Lower leg skin (tissue), 4 donors: ENCODE measurements around the gene KRTAP10-4. TPM values are rescaled to one million over a fixed set of nuclear protein-coding genes. Genes with fewer than 3 reads are reported as not detected.

Source experiments
- DNase-seq, 2 donors: peaks; one replicate each; pipeline ENCODE4 v3.0.0-alpha.2; 2019; ENCODE audit warnings: low spot score in 2 of 2
- H3K4me3 ChIP-seq: fragments of 200-600 bp; sonication (generic); 2 replicates; pipeline ENCODE4 v1.5.1; 2017; ENCODE audit warnings: mild to moderate bottlenecking, low read depth; ENCODE audit not compliant: poor library complexity, severe bottlenecking
- POLR2A ChIP-seq, 2 donors: fragments of 450-650 bp; IDR thresholded peaks; one replicate each; pipeline ENCODE4 v1.6.1; 2016 to 2017; ENCODE audit warnings: antibody characterized with exemption in 2 of 2, mild to moderate bottlenecking in 1 of 2, moderate library complexity in 1 of 2
- WGBS, 2 donors: methylation state at CpG; one replicate each; pipeline ENCODE4 v1.1.5; 2018; 5-methylcytosine and 5-hydroxymethylcytosine counted together
- intact Hi-C: fragments of 100-400 bp; cut with DNase I; formaldehyde crosslinking; loops from one replicate; pipeline ENCODE4 v1.15.0; 2023; ENCODE audit warnings: low total_unique reads
- total RNA-seq, 4 donors: library from RNA; depleted of rRNA; stranded (reverse); fragments of >200 nt; gene quantifications; one replicate each; pipeline ENCODE4 v1.1.0, GENCODE V29; 2016
- TF ChIP-seq, protein P1 (sequence below), 3 donors: fragments of 450-650 bp; IDR thresholded peaks; one replicate each; pipeline ENCODE4 v1.5.1; 2016; ENCODE audit warnings: antibody characterized with exemption in 3 of 3, mild to moderate bottlenecking in 3 of 3, moderate library complexity in 2 of 3

Gene KRTAP10-4
- total RNA-seq, 4 donors from 2014 or later, result 6.3 TPM; not detected in 3

DNA sequence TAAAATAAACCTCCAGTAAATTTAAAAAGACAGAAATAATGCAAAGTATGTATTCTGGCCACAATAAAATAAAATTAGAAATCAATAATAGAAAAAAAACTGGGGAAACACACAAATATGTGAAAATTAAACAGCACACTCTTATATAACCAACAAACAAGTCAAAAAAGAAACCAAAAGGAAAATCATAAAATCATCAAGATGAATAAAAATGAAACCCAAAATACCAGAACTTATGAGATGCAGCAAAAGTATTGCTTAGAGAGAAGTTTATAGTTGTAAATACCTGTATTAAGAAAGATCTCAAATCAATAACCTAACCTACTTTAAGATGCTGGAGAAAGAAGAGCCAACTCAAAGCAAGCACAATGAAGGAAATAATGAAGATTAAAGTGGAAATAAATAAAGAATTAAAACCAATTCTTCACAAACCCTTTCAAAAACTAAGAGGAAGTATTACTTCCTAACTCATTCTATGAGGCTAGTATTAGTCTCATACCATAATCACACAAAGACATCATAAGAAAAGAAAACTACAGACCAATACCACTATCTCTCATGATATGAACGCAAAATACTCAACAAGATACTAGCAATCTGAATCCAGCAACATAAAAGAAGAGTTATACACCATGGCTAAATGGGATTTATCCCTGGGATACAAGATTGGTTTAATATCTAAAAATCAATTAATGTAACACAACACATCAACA lies 8.5 kb upstream of the KRTAP10-4 start:
- H3K4me3 ChIP-seq, result no peak overlapping the region
- intact Hi-C loops, result no loop called here
- 79 to 80% methylated on average over 1 of the region's 1 CpG for WGBS, 2 donors

DNA sequence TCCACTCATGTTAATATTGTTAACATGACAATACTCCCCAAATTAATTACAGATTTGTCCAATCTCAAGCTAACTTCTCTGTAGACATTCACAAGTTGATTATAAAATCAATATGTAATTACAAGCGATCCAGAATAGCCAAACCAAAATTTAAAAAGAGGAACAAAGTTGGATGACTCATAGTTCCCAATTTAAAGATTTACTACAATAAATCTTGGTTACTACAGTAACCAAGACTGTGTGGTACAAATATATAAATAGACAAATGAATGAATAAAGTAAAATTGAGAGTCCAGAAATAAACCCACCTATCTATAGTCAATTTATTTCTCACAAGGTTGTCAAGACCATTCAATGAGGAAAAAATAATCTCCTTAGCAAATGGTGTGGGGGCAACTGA lies 7.1 kb upstream of the KRTAP10-4 start:
- WGBS, 2 donors, result 38 to 50% methylated on average over 1 of the region's 1 CpG
- DNase-seq, result no peak
- intact Hi-C loops, result no loop called here
- H3K4me3 ChIP-seq, result no peak overlapping the region
- TF ChIP-seq POLR2A (IDR thresholded peaks at IDR 0.05), result no peak
- TF ChIP-seq, protein P1, sequence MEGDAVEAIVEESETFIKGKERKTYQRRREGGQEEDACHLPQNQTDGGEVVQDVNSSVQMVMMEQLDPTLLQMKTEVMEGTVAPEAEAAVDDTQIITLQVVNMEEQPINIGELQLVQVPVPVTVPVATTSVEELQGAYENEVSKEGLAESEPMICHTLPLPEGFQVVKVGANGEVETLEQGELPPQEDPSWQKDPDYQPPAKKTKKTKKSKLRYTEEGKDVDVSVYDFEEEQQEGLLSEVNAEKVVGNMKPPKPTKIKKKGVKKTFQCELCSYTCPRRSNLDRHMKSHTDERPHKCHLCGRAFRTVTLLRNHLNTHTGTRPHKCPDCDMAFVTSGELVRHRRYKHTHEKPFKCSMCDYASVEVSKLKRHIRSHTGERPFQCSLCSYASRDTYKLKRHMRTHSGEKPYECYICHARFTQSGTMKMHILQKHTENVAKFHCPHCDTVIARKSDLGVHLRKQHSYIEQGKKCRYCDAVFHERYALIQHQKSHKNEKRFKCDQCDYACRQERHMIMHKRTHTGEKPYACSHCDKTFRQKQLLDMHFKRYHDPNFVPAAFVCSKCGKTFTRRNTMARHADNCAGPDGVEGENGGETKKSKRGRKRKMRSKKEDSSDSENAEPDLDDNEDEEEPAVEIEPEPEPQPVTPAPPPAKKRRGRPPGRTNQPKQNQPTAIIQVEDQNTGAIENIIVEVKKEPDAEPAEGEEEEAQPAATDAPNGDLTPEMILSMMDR (IDR thresholded peaks at IDR 0.05), result no peak

More for the DNA sequence above, 8.5 kb upstream of the KRTAP10-4 start:
- DNase-seq, result no peak
- no peak for TF ChIP-seq POLR2A (IDR thresholded peaks at IDR 0.05)
- TF ChIP-seq, protein P1 (IDR thresholded peaks at IDR 0.05), result no peak

DNA sequence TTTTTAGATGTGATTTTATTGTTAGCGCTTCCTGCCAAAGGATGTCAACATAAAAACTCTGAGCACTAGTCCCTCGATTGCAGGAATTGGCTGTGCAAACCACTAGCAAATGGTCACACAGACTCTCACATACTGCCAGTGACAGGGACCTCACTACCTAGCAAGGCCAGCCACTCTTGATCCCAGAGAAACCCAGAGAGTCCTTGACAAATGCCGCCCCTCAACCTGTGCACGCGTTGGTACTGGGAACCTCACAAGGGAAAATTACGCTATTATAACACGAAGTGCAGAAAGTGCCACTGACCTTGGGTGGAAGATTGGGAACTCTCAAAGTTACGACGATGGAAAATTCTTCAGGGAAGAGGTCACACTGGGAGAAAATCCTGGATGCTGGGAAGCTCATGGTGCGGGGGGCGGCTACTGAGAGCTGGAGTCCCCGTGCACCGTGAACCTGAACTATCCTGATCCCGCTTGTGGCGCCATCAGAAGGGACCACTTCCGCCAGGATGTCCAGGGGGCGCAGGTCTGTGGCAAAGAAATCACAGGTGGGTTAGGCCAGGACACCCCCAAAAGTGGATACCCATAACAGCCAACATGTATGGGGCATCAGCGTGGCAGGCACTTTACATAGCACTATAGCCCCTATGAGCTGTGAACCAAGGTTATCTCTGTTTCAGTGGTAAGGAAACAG lies 5.9 kb upstream of the KRTAP10-4 start:
- H3K4me3 ChIP-seq, result no peak overlapping the region
- TF ChIP-seq, protein P1 (IDR thresholded peaks at IDR 0.05), result no peak
- no peak for TF ChIP-seq POLR2A (IDR thresholded peaks at IDR 0.05)
- intact Hi-C loops, result no loop called here
- DNase-seq, result peak in 1 of 2 donors; percentile 46
- WGBS, 2 donors, result 91 to 92% methylated on average over 18 of the region's 18 CpGs

DNA sequence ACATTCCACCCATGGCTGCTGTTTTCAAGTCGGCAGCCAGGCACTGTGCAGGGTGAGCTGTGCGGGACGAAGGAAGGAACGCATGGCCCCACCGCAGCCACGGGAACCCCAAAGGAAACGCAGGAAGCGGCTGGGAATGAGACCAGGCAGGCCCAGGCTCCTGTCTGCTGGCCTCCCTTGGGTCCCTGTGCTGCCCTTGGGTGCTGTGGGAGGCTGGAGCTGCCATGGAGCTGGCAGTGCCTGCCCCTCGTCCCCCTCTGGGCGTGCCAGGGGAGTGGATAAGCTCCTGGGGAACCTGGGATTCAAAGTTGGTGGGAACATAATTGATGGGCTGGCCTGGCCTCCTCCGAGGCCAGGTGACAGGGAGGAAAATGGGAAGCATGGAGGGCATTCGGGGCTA lies 5.3 kb upstream of the KRTAP10-4 start:
- H3K4me3 ChIP-seq, result no peak overlapping the region
- no peak for TF ChIP-seq POLR2A (IDR thresholded peaks at IDR 0.05)
- TF ChIP-seq, protein P1 (IDR thresholded peaks at IDR 0.05), result no peak
- intact Hi-C loops, result no loop called here
- peak in 1 of 2 donors; percentile 65 for DNase-seq
- WGBS, 2 donors, result 70 to 85% methylated on average over 11 to 12 of the region's 12 CpGs

DNA sequence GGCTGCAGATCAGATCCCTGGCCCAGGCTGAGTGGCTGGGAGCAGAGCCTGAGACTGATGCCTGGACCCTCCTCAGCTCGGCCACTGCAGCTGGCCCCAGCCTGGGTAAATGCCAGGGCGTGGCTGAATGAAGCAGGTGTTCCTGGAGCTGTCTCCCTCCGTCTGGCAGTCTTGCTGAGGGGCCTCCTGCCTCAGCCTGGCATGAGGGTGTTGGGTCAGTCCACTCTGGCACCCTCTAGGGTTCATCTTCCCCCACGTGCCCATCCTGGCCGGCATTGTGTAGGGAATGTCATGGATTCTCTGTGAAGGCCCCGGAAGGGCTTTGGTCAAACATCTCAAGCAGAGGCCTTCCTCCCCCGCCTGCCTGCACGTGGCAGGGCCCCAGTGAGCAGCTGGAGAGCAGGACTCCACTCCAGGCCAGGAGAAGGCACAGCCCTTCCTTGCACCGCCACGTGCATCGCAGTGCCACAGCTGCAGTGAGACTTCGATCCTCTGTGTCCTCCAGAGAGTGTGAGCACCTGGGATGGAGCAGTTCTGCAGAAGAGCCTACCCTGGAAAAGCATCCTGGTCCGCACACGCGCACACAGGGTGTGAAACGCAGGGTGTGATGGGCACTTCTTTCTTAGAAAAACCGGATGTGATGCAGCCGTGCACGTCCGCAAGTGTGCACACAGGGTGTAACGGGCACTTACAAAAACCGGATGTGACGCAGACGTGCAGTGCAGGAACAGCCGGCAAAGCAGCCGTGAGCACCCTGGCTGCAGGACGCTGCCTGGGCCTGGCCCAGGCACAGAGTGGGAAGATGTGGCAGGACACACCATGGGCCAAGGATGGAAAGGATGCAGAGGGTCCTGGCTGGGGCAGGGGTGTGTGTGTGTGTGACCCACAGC lies 4.6 kb upstream of the KRTAP10-4 start:
- peak in 1 of 2 donors; percentile 39 for DNase-seq

More for the DNA sequence above, 4.6 kb upstream of the KRTAP10-4 start:
- intact Hi-C loops, result no loop called here
- WGBS, 2 donors, result 76 to 78% methylated on average over 23 to 25 of the region's 27 CpGs
- H3K4me3 ChIP-seq, result no peak overlapping the region
- no peak for TF ChIP-seq POLR2A (IDR thresholded peaks at IDR 0.05)
- TF ChIP-seq, protein P1 (IDR thresholded peaks at IDR 0.05), result no peak
